ENCODE data around the gene C1orf116. TPM values are rescaled to one million over a fixed set of nuclear protein-coding genes. Genes with fewer than 3 reads are reported as not detected.

Gene C1orf116
- total RNA-seq, 1 donor from 2014 or later: not detected

Other genes starting within 250 kb of the C1orf116 start
- not detected for gene IL20, start 167.1 kb downstream of the C1orf116 start, total RNA-seq
- under 0.01 TPM for gene IL24, start 135.3 kb downstream of the C1orf116 start, total RNA-seq
- gene FCMR, start 110.8 kb downstream of the C1orf116 start, total RNA-seq: under 0.01 TPM
- gene PIGR, start 86.3 kb downstream of the C1orf116 start, total RNA-seq: not detected
- not detected for gene FCAMR, start 62.3 kb downstream of the C1orf116 start, total RNA-seq
- gene YOD1, start 18.5 kb upstream of the C1orf116 start, total RNA-seq: 20.8 TPM
- 9.4 TPM for gene PFKFB2, start 20.5 kb upstream of the C1orf116 start, total RNA-seq
- not detected for gene C4BPB, start 56.1 kb upstream of the C1orf116 start, total RNA-seq
- gene C4BPA, start 71.5 kb upstream of the C1orf116 start, total RNA-seq: not detected